OCI-LY3 (cell line): ENCODE measurements around the gene CTDSPL.

Experiments
- H2AFZ ChIP-seq: fragments of 200-600, 300-600 bp; shearing (Covaris generic); 2 replicates; pipeline ENCODE4 v1.6.0; 2014; ENCODE audit warnings: antibody characterized with exemption, low read depth, low read length
- H3K27ac ChIP-seq: fragments of 200-600, 300-600 bp; sonication (generic); 2 replicates; pipeline ENCODE4 v1.5.1; 2014; ENCODE audit warnings: mild to moderate bottlenecking, low read length, moderate library complexity, mixed read lengths
- H3K27me3 ChIP-seq: fragments of 200-600, 300-600 bp; sonication (generic); 2 replicates; pipeline ENCODE4 v1.6.1; 2014; ENCODE audit warnings: low read depth, low read length, mixed read lengths
- H3K36me3 ChIP-seq: fragments of 200-600, 300-600 bp; sonication (generic); replicated peaks from 2 replicates; pipeline ENCODE3; 2014; ENCODE audit warnings: low read depth, low read length, mixed read lengths
- H3K4me1 ChIP-seq: fragments of 300-600, 200-600 bp; sonication (generic); 2 replicates; pipeline ENCODE4 v1.6.1; 2014; ENCODE audit warnings: low read length, mixed read lengths
- H3K4me2 ChIP-seq: fragments of 200-600, 300-600 bp; sonication (generic); 2 replicates; pipeline ENCODE4 v1.6.1; 2014; ENCODE audit warnings: low read length, mixed read lengths
- H3K4me3 ChIP-seq: fragments of 300-600, 200-600 bp; sonication (generic); 2 replicates; pipeline ENCODE4 v1.5.1; 2014; ENCODE audit warnings: antibody characterized with exemption, mild to moderate bottlenecking, low read length, moderate library complexity
- H3K79me2 ChIP-seq: fragments of 300-600, 200-600 bp; shearing (Covaris generic); 2 replicates; pipeline ENCODE4 v1.6.1; 2014; ENCODE audit warnings: mild to moderate bottlenecking, low read length, mixed read lengths
- H3K9ac ChIP-seq: fragments of 300-600, 200-600 bp; shearing (Covaris generic); 2 replicates; pipeline ENCODE4 v1.6.0; 2014; ENCODE audit warnings: mild to moderate bottlenecking, low read length, moderate library complexity
- H3K9me3 ChIP-seq: fragments of 200-600, 300-600 bp; shearing (Covaris generic); 2 replicates; pipeline ENCODE4 v1.6.1; 2014; ENCODE audit warnings: low read length, mixed read lengths; ENCODE audit not compliant: insufficient read depth
- H4K20me1 ChIP-seq: fragments of 200-600, 300-600 bp; sonication (generic); 2 replicates; pipeline ENCODE4 v1.6.1; 2016; ENCODE audit warnings: low read length, mixed read lengths; ENCODE audit not compliant: insufficient read depth
- EZH2phosphoT487 ChIP-seq: fragments of 200-600 bp; shearing (Covaris generic); IDR thresholded peaks from 2 replicates; pipeline ENCODE4 v1.6.1; 2018; ENCODE audit warnings: antibody characterized with exemption, mixed run types, low read depth
- TF ChIP-seq, protein P1 (sequence below): fragments of 200-600, 300-600 bp; sonication (generic); IDR thresholded peaks from 2 replicates; pipeline ENCODE4 v1.5.1; 2014; ENCODE audit warnings: antibody characterized with exemption, low read length, low read depth

Gene CTDSPL

DNA sequence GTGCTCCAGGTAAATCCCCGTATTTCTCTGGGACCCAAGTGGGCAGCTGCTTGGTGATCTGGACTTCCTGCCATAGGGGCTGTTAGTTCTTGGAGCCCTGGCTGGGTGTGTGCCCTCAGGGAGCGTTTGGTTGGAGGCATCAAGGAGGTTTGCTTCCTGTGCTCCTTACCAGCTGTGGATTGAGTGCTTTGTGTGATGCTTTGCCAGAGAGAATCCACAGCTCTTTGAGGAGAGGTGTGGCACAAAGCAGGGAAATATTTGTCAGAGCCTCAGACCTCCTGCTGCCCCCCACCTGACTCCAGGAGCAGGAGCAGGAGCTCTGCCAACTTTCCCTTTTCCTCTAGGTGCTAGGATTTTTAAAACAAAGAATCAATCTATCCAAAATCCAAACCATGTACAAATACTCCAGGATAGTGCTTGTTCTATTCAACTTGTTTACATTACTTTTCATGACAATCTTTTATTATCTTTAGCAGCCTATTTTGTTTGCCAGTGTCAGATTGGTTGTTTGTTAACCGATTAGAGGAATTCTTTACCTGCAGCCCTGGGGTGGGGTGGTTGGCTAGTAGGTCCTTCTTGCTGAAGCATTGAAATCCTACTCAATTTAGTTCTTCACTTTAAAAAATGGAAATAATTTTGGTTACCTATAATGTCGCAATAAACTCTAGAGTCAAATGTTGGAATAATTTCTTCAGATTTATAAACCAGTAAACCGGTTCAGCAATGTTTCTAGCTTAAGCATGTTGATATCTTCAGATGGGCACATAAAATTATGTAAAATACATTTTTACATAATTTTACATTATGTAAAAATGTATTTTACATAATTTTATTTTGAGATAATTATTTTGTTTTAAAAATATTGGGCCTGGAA is 2.5 kb downstream of the CTDSPL start:
- no peak overlapping the region for H3K4me2 ChIP-seq
- no peak overlapping the region for H3K4me3 ChIP-seq
- no peaks in the 10 kb centered on the region for H3K79me2 ChIP-seq
- H3K4me1 ChIP-seq = no peaks in the 10 kb centered on the region
- H3K36me3 ChIP-seq = no peaks in the 10 kb centered on the region
- H3K9me3 ChIP-seq = no peaks in the 10 kb centered on the region
- H2AFZ ChIP-seq = no peak overlapping the region
- peaks cover 19% of the 10 kb centered on the region for H3K27me3 ChIP-seq
- no peaks in the 10 kb centered on the region for H4K20me1 ChIP-seq
- no peak overlapping the region for H3K27ac ChIP-seq
- TF ChIP-seq, protein P1, sequence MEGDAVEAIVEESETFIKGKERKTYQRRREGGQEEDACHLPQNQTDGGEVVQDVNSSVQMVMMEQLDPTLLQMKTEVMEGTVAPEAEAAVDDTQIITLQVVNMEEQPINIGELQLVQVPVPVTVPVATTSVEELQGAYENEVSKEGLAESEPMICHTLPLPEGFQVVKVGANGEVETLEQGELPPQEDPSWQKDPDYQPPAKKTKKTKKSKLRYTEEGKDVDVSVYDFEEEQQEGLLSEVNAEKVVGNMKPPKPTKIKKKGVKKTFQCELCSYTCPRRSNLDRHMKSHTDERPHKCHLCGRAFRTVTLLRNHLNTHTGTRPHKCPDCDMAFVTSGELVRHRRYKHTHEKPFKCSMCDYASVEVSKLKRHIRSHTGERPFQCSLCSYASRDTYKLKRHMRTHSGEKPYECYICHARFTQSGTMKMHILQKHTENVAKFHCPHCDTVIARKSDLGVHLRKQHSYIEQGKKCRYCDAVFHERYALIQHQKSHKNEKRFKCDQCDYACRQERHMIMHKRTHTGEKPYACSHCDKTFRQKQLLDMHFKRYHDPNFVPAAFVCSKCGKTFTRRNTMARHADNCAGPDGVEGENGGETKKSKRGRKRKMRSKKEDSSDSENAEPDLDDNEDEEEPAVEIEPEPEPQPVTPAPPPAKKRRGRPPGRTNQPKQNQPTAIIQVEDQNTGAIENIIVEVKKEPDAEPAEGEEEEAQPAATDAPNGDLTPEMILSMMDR = no peak
- TF ChIP-seq EZH2phosphoT487 = no peak
- no peak overlapping the region for H3K9ac ChIP-seq

DNA sequence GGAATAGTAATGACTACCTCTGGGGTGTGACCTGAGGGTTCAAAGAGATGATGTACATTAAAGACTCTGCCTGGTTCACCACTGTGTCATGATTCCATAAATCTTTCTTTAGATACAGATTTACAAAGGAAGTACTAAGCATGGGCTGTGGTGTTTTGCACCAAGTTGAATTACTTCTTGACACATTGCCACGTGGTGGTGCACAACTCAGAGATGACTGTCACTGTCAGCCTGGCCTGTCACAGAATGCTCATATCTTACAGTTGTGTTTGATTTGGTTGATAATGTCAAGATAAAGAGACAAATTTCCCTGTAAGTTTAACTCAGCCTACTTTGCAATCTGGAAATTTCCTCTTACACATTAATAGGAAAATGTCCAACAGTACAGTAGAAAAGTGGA is 3.2 kb downstream of the CTDSPL start:
- H3K4me1 ChIP-seq = no peaks in the 10 kb centered on the region

DNA sequence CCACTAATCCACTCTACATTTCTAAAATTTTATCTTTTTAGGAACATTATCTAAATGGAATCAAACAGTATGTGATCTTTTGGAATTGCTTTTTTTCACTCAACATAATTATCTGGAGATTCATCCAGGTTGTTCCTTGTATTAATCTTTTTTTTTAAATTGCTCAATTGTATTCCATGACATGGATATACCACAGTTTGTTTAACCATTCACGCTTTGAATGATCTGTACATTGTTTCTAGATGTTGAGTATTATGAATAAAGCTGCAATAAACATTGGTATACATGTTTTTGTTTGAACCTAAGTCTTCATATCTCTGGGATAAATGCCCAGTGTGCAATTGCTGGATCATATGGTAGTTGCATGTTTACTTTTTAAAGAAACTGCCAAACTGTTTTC is 5.5 kb downstream of the CTDSPL start:
- Histone ChIP-seq H4K20me1 (no peaks in the 10 kb centered on the region), H3K4me3 (no peak overlapping the region), H3K36me3 (peaks cover 3% of the 10 kb centered on the region), H3K4me1 (no peaks in the 10 kb centered on the region), H3K79me2 (no peaks in the 10 kb centered on the region), H3K27ac (no peak overlapping the region), H3K27me3 (peaks cover 22% of the 10 kb centered on the region), H2AFZ (no peak overlapping the region), H3K9ac (no peak overlapping the region), H3K9me3 (peaks cover 10% of the 10 kb centered on the region), H3K4me2 (no peak overlapping the region)
- TF ChIP-seq, protein P1 = no peak
- no peak for TF ChIP-seq EZH2phosphoT487

More for the DNA sequence above, 3.2 kb downstream of the CTDSPL start:
- Histone ChIP-seq H3K9me3 (no peaks in the 10 kb centered on the region), H3K4me2 (no peak overlapping the region), H3K79me2 (no peaks in the 10 kb centered on the region), H3K9ac (no peak overlapping the region), H3K4me3 (no peak overlapping the region), H2AFZ (no peak overlapping the region), H3K27ac (no peak overlapping the region), H3K27me3 (peaks cover 19% of the 10 kb centered on the region), H3K36me3 (no peaks in the 10 kb centered on the region), H4K20me1 (no peaks in the 10 kb centered on the region)
- TF ChIP-seq, protein P1 = no peak
- no peak for TF ChIP-seq EZH2phosphoT487

DNA sequence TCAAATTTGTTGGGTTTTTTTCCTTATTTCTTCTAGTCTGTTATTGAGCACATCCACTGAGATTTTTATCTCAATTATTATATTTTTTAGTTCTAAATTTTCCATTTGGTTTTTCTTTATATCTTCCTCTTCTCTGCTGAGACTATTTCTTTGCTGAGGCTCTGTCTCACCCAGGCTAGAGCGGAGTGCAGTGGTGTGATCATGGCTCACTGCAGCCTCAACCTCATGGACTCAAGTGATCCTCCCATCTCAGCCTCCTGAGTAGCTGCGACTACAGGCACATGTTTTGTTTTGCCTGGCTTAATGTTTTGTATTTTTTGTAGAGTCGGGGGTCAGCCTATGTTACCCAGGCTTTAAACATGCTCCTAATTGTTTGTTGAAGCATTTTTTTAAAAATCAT is 10.2 kb downstream of the CTDSPL start:
- Histone ChIP-seq H2AFZ (no peak overlapping the region), H3K9me3 (peaks cover 11% of the 10 kb centered on the region), H3K27me3 (peaks cover 13% of the 10 kb centered on the region; the same call in 1 of the 2 replicates), H3K27ac (no peak overlapping the region), H4K20me1 (no peaks in the 10 kb centered on the region), H3K4me2 (no peak overlapping the region), H3K4me1 (no peaks in the 10 kb centered on the region), H3K9ac (no peak overlapping the region), H3K4me3 (no peak overlapping the region), H3K79me2 (no peaks in the 10 kb centered on the region), H3K36me3 (peaks cover 3% of the 10 kb centered on the region)
- TF ChIP-seq EZH2phosphoT487 = no peak
- TF ChIP-seq, protein P1 = no peak
